Measurements from ENCODE around the gene RUNX1. TPM values are rescaled to one million over a fixed set of nuclear protein-coding genes. Genes with fewer than 3 reads are reported as not detected.

RUNX1 gene
- total and polyA plus RNA-seq, 2 of the 13 experiments (the other 11 are each of a cell fraction or from before 2014, with no cell fraction given) = 5.4 to 6.4 TPM

- H2AFZ ChIP-seq (ENCODE audit: low read length) = no peak overlapping the region
- CTCF ChIA-PET (ENCODE audit: low intra/inter-chr PET ratio, low total read pairs) = no interaction called here
- POLR2A ChIA-PET = no interaction called here
- DNase-seq (ENCODE audit: low spot score) = no peak
- H3K4me1 ChIP-seq (ENCODE audit: insufficient read depth, low read length) = peaks cover 19% of the 10 kb centered on the region
- no peaks in the 10 kb centered on the region for H4K20me1 ChIP-seq (ENCODE audit: insufficient read depth, low read length)
- no peak for ATAC-seq
- no peak for FAIRE-seq
- WGBS (ENCODE audit: low lambda C conversion rate) = 93% methylated on average over 3 of the region's 3 CpGs
- no peaks in the 10 kb centered on the region for H3K9me3 ChIP-seq (ENCODE audit: low read length)
- H3K36me3 ChIP-seq (replicated peaks in 1 of 2; ENCODE audit: control insufficient read depth in 1 of 2, insufficient read depth in 2 of 2, low read length in 2 of 2) = peaks cover 13 to 41% of the 10 kb centered on the region in 2 experiments
- no peak for TF ChIP-seq NR3C1 (CRISPR knock-in tag; IDR thresholded peaks at IDR 0.05)
- TF ChIP-seq ZFYVE20 (CRISPR knock-in tag; IDR thresholded peaks at IDR 0.05; ENCODE audit: borderline replicate concordance, low read depth) = no peak
- TF ChIP-seq, protein P1, sequence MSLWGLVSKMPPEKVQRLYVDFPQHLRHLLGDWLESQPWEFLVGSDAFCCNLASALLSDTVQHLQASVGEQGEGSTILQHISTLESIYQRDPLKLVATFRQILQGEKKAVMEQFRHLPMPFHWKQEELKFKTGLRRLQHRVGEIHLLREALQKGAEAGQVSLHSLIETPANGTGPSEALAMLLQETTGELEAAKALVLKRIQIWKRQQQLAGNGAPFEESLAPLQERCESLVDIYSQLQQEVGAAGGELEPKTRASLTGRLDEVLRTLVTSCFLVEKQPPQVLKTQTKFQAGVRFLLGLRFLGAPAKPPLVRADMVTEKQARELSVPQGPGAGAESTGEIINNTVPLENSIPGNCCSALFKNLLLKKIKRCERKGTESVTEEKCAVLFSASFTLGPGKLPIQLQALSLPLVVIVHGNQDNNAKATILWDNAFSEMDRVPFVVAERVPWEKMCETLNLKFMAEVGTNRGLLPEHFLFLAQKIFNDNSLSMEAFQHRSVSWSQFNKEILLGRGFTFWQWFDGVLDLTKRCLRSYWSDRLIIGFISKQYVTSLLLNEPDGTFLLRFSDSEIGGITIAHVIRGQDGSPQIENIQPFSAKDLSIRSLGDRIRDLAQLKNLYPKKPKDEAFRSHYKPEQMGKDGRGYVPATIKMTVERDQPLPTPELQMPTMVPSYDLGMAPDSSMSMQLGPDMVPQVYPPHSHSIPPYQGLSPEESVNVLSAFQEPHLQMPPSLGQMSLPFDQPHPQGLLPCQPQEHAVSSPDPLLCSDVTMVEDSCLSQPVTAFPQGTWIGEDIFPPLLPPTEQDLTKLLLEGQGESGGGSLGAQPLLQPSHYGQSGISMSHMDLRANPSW (CRISPR knock-in tag; IDR thresholded peaks at IDR 0.05; ENCODE audit: borderline replicate concordance) = no peak
- TF ChIP-seq ELF3 (CRISPR knock-in tag; IDR thresholded peaks at IDR 0.05) = no peak
- TF ChIP-seq, protein P2, sequence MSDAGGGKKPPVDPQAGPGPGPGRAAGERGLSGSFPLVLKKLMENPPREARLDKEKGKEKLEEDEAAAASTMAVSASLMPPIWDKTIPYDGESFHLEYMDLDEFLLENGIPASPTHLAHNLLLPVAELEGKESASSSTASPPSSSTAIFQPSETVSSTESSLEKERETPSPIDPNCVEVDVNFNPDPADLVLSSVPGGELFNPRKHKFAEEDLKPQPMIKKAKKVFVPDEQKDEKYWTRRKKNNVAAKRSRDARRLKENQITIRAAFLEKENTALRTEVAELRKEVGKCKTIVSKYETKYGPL (CRISPR knock-in tag; IDR thresholded peaks at IDR 0.05) = no peak
- no peak for TF ChIP-seq ZMAT3 (CRISPR knock-in tag; conservative IDR thresholded peaks at IDR 0.05)
- no peak for TF ChIP-seq AGO1 (IDR thresholded peaks at IDR 0.05; ENCODE audit: low read depth, low read length, poor library complexity, severe bottlenecking)
- TF ChIP-seq MAFG (CRISPR knock-in tag; IDR thresholded peaks at IDR 0.05) = no peak
- TF ChIP-seq, protein P3, sequence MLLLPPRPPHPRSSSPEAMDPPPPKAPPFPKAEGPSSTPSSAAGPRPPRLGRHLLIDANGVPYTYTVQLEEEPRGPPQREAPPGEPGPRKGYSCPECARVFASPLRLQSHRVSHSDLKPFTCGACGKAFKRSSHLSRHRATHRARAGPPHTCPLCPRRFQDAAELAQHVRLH (CRISPR knock-in tag; IDR thresholded peaks at IDR 0.05; ENCODE audit: borderline replicate concordance, low read depth) = no peak
- TF ChIP-seq NAIF1 (CRISPR knock-in tag; IDR thresholded peaks at IDR 0.05; ENCODE audit: borderline replicate concordance) = no peak
- no peak for TF ChIP-seq HOMEZ (CRISPR knock-in tag; IDR thresholded peaks at IDR 0.05; ENCODE audit: low read depth)
- TF ChIP-seq NFE2 (CRISPR knock-in tag; IDR thresholded peaks at IDR 0.05) = no peak
- TF ChIP-seq KLF16 (CRISPR knock-in tag; IDR thresholded peaks at IDR 0.05) = no peak
- TF ChIP-seq SMYD3 (CRISPR knock-in tag; IDR thresholded peaks at IDR 0.05) = no peak
- no peak for TF ChIP-seq IKZF4 (CRISPR knock-in tag; IDR thresholded peaks at IDR 0.05; ENCODE audit: borderline replicate concordance, low read depth, not compliant biosample characterization)
- no peak for TF ChIP-seq CBFB (CRISPR knock-in tag; IDR thresholded peaks at IDR 0.05)
- H3K4me2 ChIP-seq (ENCODE audit: low read depth, low read length) = no peak overlapping the region
- intact Hi-C loops (cut with micrococcal nuclease; ENCODE audit: unreplicated experiment) (no loop called here), in situ Hi-C loops (cut with HindIII; ENCODE audit: extremely low pct_ligation_motif_present, low pct_unique_long_range_greater_than_20kb) (no loop called here)
- H3K27me3 ChIP-seq (ENCODE audit: control insufficient read depth in 1 of 2, insufficient read depth in 2 of 2, low read length in 2 of 2) = no peaks in the 10 kb centered on the region
- H3K9ac ChIP-seq (ENCODE audit: insufficient read depth, low read depth, low read length) = no peak overlapping the region
- no peaks in the 10 kb centered on the region for H3K79me2 ChIP-seq (ENCODE audit: insufficient read depth, low read length)
- no TSS peak for BruUV-seq (replicated peaks)
- H3K4me3 ChIP-seq (replicated peaks in 1 of 3; ENCODE audit: insufficient read depth in 1 of 3, low read depth in 2 of 3, low read length in 3 of 3) = no peak overlapping the region
- no peak overlapping the region for H3K27ac ChIP-seq (ENCODE audit: extremely low read length, insufficient read depth, low read length)
These were observed 224.0 kb downstream of the RUNX1 start for GRCh38 chr21:34825101-34825500.

Data from HepG2 (cell line).